SH-SY5Y (cell line): ENCODE measurements around the gene SFT2D1.

Source experiments
- GATA2 ChIP-seq: IDR thresholded peaks from 2 replicates; pipeline ENCODE4 v1.6.1; 2011; ENCODE audit warnings: mild to moderate bottlenecking, low read depth, low read length
- GATA3 ChIP-seq: IDR thresholded peaks from 2 replicates; pipeline ENCODE4 v1.6.1; 2011; ENCODE audit warnings: low read depth, mild to moderate bottlenecking, low read length, moderate library complexity

Gene SFT2D1

DNA sequence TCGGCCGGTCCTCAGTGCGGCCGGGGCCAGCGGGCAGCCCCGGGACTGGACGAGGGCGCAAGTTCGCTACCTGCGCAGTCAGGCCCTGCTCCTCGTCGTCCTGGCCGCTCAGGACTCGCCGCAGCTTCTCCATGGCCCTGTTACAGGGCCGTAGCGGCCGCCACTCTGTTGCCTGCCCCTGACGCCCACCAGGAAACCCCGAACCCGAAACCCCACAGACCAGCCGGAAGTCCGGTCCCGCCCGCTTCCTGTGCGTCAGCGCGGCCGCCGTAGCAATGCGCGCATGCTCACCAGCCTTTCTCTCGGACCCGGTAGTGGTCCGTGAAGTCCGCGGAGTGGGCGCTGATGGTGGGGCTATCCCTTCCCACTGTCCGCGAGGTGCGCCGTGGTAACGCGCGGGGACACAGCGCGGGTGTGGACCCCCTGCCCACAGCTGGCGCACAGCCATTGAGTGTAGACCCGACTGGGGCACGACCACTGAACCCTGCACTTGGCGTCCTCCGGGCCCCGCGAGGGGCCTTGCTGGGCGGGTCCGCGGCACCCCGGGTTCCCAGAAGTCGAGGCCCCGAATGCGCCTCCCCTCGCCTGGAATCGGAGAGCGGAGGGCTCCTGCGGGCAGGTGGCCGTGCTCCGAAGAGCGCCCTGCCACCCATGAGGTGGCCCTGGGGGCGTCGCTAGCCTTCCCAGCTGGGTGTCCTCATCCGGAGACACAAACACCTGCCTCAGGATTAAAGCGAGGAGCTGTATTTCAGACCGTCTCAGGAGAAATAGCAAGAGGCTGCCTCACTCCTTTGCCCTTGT lies at the start of gene SFT2D1:
Gene SFT2D1 (minus strand): TSS at position 197 of the 801 bp plus-strand sequence. CDS start 64 bp downstream, at position 133.
- TF ChIP-seq GATA3 (no peak), GATA2 (no peak)

DNA sequence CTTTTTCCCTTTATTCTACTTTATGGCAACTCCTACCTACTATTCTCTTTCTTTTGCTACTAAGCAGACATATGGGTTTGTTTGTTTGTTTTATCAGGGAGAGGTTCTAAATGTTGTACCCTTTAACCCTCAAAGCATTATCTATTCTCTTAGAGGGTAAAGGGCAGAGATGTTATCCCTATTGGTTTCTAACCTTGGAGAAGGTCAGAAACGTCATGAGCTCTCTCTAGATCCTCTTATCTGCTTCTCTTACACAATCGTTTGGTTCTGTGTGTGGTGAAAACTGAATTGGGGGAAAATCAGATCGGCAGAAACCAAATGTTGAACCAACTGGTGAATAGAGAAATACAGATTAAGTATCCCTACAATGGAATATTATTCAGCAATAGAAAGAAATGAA lies 46.8 kb upstream of the SFT2D1 start:
- TF ChIP-seq GATA3 (no peak), GATA2 (no peak)

DNA sequence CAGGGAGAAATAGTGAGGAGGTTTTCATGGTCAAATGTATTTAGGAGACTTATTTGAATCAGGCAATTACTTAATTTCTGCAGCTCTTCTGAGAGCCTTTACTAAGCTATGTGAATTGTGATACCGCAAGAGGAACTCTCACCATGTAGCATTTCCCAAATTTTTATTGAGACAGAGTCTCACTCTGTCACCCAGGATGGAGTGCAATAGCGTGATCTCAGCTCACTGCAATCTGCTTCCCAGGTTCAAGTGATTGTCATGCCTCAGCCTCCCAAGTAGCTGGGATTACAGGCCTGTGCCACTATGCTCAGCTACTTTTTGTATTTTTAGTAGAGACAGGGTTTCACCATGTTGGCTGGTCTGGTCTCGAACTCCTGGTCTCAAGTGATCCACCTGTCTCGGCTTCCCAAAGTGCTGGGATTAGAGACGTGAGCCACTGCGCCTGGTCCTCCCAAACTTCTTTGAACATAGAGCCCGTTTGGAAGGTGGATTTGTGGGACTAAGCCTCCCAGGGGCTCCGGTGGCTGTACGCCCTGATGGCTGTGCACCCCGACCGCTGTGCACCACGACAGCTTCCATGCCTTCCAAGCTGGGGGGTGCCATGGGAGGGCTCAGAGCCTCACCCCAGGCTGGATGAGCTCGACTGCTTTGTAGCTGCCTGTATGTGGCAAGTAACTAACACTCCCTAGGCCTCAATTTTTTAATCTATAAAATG lies 46.1 kb upstream of the SFT2D1 start:
- TF ChIP-seq GATA3 = no peak
- no peak for TF ChIP-seq GATA2

DNA sequence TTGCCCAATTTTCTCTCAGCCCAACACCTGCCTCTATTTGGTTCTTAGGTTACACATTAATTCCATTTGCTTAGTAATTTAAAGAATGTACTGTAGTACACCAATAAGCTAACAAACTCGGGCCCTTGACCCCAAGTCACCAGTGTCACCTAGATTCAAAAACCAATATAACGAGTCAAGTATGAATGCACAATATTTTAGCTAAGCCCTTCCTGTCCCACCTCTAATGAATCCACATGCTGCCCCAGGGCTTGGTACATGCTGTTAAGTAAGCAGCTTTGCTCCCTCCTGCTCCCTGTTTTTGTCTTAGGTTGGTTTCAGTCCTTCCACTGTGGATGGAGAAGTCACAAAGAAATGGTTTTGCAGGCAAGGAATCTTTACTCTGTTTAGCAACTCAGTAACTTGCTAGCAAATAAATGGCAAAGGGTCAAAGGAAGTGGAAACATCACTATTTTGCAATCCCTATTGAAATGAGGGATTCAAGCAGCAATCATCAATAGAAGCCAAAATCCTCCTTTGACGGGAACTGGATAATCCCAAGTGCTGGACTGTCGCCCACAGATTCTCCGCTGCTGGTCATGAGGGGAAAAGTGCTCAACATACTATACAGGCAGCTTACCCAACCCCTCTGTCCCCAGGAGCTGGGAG lies 45.4 kb upstream of the SFT2D1 start:
- TF ChIP-seq GATA2 (no peak), GATA3 (no peak)

DNA sequence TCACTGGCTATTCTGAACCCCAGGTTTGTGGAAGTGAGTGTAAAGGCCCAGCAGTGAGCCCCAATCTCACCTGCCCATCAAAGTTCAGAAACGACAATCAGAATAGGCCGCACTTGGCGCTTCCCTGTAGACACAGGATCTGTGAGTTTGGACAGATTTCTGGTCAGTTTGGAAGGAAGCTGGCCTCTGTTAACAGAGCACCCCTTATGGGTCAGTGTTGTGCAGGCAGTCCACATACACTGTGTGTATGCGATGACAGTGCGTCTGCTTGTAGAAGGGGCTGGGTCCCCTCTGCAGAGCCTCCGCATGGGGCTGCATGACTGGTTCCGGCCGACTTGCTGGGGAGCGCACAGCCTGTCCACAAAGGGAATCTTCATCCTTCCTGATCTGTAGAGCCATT lies 43.8 kb upstream of the SFT2D1 start:
- TF ChIP-seq GATA2 (no peak), GATA3 (no peak)

GRCh38 chr6:166382933-166383801 lies 40.8 kb upstream of the SFT2D1 start, which contains the start of gene MPC1:
MPC1 (minus strand) TSS chr6:166382940; CDS start chr6:166382876, 64 bp downstream.
- no peak for TF ChIP-seq GATA2

DNA sequence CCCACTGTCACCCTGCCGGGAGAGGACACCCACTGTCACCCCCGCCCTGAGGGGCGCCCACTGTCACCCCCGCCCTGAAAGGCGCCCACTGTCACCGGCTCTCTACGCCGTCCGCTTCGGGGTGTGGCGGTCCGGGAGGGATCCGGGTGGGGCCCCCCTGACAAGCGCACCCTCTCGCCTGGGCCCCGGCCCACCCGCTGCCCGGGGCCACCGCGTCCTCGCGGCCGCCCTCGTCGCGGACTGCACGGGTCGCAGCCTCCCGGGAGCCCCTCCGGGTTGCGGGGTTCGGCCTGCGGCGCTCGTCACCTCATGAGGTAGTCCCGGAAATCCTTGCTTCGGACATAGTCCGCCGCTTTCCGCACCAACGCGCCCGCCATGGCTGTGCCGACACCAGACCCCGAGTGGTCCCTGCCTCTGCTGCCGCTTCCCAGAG lies 40.2 kb upstream of the SFT2D1 start:
- TF ChIP-seq GATA3 = no peak
- TF ChIP-seq GATA2 = no peak

GRCh38 chr6:166381733-166382499 lies 39.6 kb upstream of the SFT2D1 start:
- TF ChIP-seq GATA3 (no peak), GATA2 (no peak)

DNA sequence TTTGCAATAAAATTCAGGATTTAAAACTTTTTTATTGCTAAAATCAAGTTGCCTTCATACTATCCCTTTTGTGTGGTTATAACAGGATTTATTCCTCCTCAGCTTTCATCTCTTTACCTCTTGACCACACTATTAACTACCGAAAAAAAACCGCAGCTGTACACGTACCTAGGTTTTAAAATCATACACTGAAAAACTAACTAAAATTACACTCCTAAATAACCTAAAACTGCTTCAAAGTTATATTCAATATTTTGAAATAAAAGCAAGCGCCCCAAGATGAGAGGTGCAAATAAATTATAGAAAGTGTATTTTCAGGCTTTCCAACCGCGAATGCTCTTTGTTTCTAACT lies 39.0 kb upstream of the SFT2D1 start:
- TF ChIP-seq GATA2 (no peak), GATA3 (no peak)

DNA sequence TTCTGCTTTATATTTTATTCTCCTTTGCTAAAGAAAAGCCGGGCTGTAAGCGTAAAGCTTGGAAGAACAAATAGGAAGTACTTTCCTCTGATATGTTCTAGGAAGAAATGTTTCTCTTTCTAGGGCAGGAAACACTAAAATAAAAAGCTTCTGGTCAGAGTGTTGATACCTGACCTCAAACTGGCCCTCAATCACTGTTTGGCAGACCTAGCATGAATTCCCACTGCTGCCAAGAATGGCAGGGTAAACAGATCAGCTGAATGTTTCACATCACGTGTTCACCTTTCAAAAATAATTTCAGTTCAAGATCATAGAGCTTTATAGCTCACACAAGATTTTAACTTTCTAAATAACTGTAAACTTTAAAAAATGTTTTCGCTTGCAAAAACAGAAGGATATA lies 37.5 kb upstream of the SFT2D1 start:
- TF ChIP-seq GATA2 (no peak), GATA3 (no peak)

- TF ChIP-seq GATA3 (no peak), GATA2 (no peak)
Observed at GRCh38 chr6:166379103-166379586, 36.8 kb upstream of the SFT2D1 start.

DNA sequence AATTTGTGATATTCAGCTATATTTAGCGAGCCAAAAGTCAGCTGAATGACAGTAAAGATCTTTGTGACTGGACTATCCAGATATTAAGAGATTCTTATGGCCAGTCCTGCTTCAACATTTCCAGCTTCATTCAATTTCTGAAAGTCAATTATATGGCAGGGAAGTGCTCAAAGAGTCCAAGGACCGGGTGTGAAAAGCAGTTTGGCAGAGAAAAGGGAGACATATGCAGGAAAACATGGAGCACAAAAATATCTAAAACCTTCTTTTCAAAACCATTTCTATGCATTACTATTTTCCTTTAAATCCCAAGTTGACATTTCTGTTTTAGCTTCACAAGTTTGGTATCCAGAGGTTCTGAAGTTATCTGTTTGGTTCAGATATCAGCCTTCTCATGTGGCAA lies 35.4 kb upstream of the SFT2D1 start:
- TF ChIP-seq GATA2 (no peak), GATA3 (no peak)

DNA sequence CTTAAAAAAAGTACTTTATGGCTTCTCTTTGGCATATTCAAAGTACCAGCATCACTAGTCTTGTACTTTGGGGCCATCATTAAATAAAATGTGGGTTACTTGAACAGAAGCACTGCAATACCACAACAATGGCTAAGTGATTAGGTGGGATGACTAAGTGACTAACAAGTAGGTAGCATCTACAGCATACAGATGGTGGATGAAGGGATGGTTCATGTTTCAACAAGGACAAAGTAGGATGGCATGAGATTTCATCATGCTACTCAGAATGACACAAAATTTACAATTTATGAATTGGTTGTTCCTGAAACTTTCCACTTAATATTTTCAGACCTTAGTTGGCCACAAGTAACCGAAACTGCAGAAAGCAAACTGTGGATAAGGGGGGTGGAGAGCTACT lies 32.7 kb upstream of the SFT2D1 start:
- no peak for TF ChIP-seq GATA3
- TF ChIP-seq GATA2 = no peak

DNA sequence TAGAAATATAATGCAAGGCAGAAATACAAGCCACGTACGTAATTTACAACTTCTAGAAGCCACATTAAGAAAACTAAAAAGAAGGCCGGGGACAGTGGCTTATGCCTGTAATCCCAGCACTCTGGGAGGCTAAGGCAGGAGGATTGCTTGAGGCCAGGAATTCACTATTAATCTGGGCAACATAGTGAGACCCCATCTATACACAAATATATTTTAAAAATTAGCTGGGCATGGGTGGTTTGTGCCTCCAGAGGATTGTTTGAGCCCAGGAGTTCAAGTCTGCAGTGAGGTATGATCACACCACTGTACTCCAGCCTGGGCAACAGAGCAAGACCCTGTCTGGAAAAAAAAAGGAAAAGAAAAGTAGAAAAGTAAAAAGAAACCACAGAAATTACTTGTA lies 28.1 kb upstream of the SFT2D1 start:
- TF ChIP-seq GATA2 = no peak
- no peak for TF ChIP-seq GATA3
